Measurements from ENCODE around the gene JPH3.

DNA sequence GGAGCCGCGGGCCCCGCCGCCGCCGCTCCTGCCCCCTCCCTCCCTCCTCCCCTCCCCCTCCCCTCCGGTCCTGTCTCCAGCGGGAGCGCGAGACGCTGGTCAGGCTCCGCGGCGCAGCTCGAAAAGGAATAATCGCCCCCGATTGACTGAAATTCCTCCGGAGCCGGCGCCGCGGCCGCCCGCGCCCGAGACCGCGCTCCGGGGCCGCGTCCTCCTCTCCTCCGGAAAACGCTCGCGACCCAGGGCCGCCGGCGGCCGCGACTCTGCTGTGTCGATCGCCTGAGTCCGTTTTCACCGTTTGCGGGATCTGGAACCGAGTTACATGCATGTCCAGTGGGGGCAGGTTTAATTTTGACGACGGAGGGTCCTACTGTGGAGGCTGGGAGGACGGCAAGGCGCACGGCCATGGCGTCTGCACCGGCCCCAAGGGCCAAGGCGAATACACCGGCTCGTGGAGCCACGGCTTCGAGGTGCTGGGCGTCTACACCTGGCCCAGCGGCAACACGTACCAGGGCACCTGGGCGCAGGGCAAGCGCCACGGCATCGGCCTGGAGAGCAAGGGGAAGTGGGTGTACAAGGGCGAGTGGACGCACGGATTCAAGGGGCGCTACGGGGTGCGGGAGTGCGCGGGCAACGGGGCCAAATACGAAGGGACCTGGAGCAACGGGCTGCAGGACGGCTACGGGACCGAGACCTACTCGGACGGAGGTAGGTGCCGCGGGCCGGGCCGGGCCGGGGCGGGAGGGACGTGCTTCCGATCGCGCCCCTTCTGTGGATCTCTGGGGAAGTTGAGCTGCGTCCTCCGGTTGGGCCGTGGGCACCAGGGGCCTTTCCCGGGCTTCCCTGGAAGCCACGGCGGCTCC, 744 bp downstream of the JPH3 start:
- TF ChIP-seq, protein P1, sequence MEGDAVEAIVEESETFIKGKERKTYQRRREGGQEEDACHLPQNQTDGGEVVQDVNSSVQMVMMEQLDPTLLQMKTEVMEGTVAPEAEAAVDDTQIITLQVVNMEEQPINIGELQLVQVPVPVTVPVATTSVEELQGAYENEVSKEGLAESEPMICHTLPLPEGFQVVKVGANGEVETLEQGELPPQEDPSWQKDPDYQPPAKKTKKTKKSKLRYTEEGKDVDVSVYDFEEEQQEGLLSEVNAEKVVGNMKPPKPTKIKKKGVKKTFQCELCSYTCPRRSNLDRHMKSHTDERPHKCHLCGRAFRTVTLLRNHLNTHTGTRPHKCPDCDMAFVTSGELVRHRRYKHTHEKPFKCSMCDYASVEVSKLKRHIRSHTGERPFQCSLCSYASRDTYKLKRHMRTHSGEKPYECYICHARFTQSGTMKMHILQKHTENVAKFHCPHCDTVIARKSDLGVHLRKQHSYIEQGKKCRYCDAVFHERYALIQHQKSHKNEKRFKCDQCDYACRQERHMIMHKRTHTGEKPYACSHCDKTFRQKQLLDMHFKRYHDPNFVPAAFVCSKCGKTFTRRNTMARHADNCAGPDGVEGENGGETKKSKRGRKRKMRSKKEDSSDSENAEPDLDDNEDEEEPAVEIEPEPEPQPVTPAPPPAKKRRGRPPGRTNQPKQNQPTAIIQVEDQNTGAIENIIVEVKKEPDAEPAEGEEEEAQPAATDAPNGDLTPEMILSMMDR (IDR thresholded peaks at IDR 0.05), result no peak
- TF ChIP-seq ETV6 (CRISPR knock-in tag; IDR thresholded peaks at IDR 0.05), result no peak
- TF ChIP-seq TCF7 (CRISPR knock-in tag; IDR thresholded peaks at IDR 0.05; ENCODE audit: low read depth), result no peak; the same call in 1 of the 2 replicates
- TF ChIP-seq GABPB1 (CRISPR knock-in tag; IDR thresholded peaks at IDR 0.05), result no peak
- TF ChIP-seq, protein P2, sequence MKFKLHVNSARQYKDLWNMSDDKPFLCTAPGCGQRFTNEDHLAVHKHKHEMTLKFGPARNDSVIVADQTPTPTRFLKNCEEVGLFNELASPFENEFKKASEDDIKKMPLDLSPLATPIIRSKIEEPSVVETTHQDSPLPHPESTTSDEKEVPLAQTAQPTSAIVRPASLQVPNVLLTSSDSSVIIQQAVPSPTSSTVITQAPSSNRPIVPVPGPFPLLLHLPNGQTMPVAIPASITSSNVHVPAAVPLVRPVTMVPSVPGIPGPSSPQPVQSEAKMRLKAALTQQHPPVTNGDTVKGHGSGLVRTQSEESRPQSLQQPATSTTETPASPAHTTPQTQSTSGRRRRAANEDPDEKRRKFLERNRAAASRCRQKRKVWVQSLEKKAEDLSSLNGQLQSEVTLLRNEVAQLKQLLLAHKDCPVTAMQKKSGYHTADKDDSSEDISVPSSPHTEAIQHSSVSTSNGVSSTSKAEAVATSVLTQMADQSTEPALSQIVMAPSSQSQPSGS (CRISPR knock-in tag; IDR thresholded peaks at IDR 0.05; ENCODE audit: borderline replicate concordance, low read depth), result no peak
- no peak for TF ChIP-seq ESRRA (CRISPR knock-in tag; IDR thresholded peaks at IDR 0.05; ENCODE audit: borderline replicate concordance)
- TF ChIP-seq, protein P3, sequence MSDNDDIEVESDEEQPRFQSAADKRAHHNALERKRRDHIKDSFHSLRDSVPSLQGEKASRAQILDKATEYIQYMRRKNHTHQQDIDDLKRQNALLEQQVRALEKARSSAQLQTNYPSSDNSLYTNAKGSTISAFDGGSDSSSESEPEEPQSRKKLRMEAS (CRISPR knock-in tag; IDR thresholded peaks at IDR 0.05), result 0 out of 2 replicates have a peak, but pooled peaks have one; percentile 9
- TF ChIP-seq ELF4 (CRISPR knock-in tag; IDR thresholded peaks at IDR 0.05; ENCODE audit: low read depth), result no peak
